GM12874 (cell line): ENCODE measurements around the gene TMOD1.

ENCODE experiments used
- TF ChIP-seq, protein P1 (sequence below): IDR thresholded peaks from 2 replicates; pipeline ENCODE4 v1.5.1; 2011; ENCODE audit warnings: low read depth, mild to moderate bottlenecking, control low read depth, low read length, moderate library complexity; ENCODE audit not compliant: insufficient read depth

TMOD1 gene

DNA sequence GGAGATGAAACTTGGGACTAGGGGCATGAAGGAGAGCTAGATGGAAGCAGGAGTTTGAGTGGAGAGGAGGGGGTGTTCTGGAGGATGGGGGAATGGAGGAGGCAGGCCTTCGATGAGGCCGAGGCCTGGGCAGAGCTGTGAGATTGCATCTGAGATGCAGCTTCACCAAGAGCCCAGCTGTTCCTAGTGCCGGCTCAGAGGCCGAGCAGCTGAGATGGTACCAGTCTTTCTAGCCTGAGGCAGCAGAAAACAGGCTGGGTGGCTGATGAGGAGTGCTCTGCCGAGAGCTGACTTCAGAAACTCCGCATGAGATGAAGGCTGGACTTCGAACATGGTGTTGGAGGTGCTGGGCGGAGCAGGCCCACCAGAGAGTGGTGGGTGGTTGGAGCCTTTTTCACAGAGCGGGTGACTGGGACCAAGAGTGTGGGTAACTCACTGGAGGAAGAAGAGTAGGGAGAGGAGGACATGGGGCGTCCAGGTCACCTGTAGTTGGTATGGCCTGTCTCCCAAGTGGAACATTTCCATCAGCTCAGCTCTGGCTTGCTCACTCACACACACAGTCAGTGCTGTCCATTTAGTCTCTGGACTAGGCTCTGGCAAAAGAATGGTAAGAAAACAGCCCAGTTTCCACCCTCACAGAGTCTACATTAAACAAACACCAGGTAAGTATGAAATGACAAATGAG is 54.7 kb downstream of the TMOD1 start:
- TF ChIP-seq, protein P1, sequence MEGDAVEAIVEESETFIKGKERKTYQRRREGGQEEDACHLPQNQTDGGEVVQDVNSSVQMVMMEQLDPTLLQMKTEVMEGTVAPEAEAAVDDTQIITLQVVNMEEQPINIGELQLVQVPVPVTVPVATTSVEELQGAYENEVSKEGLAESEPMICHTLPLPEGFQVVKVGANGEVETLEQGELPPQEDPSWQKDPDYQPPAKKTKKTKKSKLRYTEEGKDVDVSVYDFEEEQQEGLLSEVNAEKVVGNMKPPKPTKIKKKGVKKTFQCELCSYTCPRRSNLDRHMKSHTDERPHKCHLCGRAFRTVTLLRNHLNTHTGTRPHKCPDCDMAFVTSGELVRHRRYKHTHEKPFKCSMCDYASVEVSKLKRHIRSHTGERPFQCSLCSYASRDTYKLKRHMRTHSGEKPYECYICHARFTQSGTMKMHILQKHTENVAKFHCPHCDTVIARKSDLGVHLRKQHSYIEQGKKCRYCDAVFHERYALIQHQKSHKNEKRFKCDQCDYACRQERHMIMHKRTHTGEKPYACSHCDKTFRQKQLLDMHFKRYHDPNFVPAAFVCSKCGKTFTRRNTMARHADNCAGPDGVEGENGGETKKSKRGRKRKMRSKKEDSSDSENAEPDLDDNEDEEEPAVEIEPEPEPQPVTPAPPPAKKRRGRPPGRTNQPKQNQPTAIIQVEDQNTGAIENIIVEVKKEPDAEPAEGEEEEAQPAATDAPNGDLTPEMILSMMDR: no peak

DNA sequence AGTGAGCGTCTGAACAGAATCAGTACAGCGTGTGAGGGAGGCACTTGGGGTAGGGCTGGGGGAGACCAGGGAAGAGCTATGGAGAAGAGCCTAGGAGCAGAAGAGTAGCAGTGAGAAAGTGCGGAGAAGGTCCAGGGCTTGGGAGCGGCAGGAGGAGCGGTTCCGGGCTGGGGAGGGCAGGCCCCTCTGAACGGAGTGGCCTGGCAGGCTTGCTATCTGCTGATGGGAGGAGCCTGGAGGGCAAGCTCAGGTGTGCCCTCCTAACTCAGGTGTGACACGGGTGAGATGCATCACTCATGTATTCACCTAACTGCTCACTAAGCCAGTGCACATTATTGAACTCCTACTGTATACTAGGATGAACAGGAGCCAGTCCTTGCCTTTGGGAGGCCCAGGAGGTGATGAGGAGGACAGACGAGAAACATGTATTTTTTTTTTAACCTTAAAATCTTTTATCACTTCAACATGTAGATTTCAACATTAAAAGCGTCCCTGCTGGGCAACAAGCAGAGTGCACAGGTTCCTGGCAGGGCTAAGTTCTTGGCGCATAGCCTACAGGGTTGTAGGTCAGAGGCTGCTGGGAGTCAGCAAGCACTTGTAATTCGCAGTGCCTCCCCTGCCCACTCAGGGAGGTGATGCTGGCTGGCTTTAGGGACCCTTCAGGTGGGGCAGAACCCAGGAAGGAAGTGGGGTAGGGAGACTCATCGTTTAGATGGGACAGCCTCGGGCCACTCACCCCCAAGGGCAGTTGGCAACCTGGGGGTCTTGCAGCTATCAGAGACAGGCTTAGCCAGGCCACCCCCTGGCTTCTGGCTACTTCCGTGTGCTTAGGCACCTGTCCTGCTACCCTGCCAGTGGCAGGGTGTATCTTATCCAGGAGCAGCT is 55.5 kb downstream of the TMOD1 start:
- TF ChIP-seq, protein P1: no peak

DNA sequence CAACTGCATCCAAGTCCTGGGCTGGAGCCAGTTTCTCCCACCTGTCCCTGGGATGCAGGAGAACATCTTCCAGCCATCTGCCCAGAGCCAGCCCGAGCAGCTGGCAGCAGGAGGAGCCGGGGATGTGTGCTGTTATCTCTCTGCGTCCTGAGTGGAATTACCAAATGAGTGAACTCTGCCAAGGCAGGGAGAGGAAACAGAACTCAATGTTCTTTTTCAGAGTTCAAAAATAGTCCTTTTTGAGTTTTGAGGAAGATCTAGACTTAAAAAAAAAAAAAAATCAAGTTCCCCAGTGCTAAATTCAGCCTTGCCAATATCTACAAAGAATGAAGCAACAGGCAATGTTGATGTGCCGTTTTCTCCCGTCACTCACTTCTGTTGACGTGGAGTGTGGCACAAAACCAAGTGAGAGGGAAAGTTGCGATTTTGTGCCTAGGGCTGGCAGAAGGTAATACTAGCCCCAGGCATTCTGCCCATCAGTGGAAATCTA is 56.2 kb downstream of the TMOD1 start:
- TF ChIP-seq, protein P1: no peak

DNA sequence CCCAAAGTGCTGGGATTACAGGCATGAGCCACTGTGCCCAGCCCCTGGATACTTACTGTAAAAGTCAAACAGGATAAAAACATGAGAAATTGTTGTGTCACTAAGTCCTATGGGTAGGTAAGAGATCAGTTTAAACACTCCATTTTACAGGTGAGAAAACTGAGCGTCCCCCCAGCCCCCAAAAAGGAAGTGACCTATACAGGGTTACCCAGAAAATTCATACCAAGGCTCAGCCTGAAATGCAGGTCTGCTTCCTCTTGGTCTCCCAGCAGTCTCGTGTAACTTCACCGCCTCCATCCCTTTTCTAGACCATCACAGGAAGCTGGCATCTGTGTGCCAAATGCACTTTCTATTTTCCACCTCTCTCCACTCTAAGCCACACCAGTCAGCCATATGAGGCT is 57.2 kb downstream of the TMOD1 start:
- TF ChIP-seq, protein P1: no peak

DNA sequence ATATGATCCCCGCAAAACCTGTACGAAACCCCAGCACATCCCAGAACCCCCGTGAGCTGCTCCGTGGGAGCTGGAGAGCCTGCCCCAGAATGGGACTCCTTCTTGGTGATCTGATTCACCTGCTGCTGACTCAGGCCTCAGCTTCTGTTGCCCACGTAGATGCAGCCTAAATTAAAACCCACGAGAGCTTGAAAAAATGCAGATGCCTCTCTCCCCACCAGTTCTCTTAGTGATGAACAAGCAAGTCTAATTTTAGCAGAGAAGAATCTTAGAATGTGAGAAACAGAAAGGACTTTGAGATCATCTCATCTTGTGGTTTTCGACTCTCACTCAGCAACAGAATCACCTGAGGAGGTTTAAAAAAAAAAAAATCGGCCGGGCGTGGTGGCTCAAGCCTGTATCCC is 57.6 kb downstream of the TMOD1 start:
- TF ChIP-seq, protein P1: no peak

DNA sequence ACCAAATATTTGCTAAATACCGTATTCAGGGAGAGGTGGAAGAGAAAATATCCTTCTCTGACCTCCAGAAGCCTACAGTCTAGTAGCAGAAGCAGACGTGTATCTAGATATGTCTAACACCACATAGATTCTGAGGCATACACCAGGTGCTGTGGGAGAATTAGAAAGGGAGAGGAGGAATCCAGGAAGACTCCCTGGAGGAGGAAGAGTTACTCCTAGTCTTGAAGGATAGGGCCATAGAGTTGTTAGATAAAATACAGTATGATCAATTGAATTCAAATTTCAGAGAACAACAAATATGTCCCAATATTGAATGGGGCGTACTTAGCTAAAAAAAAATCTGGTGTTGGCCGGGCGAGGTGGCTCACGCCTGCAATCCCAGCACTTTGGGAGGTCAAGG is 58.7 kb downstream of the TMOD1 start:
- TF ChIP-seq, protein P1: no peak

DNA sequence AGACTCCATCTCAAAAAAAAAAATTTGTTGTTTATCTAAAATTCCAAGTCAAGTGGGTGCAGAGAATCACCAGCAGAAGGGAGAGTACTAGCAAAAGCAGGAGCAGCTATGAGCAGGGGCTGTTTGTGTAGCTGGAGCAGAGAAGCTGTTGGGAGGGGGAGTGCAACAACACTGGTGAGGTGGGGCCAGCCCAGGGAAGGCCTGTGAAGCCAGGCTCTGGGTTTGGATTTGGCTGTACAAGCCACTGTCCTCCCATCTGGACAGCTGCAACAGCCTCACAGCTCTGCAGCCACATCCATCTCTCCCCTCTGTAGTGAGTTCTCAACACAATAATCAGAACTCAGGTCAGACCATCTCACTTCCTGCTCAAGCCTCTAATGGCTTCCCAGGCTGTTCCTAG is 59.4 kb downstream of the TMOD1 start:
- TF ChIP-seq, protein P1: no peak
